Fibroblast of lung (primary cell): ENCODE results near the gene THSD7A. TPM values are rescaled to one million over a fixed set of nuclear protein-coding genes. Genes with fewer than 3 reads are reported as not detected.
A peak's percentile ranks its signal among the peaks of the same experiment; 100 is the strongest.

Experiments used
- DNase-seq, 2 donors: peaks; one replicate each; pipeline versions ENCODE4 v3.0.0 to v3.0.0-alpha.2; 2010; ENCODE audit warnings: low read depth in 2 of 2
- H2AFZ ChIP-seq: 2 replicates; pipeline ENCODE4 v1.5.1; 2012; ENCODE audit warnings: low read length, control low read depth, inconsistent platforms
- H3K27ac ChIP-seq: 2 replicates; pipeline ENCODE4 v1.5.1; 2011; ENCODE audit warnings: low read length, control low read depth; ENCODE audit not compliant: insufficient read depth
- H3K27me3 ChIP-seq: 2 replicates; pipeline ENCODE4 v1.5.1; 2011; ENCODE audit warnings: mild to moderate bottlenecking, low read length; ENCODE audit not compliant: control insufficient read depth, insufficient read depth
- H3K36me3 ChIP-seq: 2 replicates; pipeline ENCODE4 v1.5.1; 2011; ENCODE audit warnings: low read length; ENCODE audit not compliant: control insufficient read depth, insufficient read depth
- H3K4me1 ChIP-seq: 2 replicates; pipeline ENCODE4 v1.5.1; 2011; ENCODE audit warnings: low read length; ENCODE audit not compliant: control insufficient read depth, insufficient read depth; ENCODE audit errors: extremely low read depth
- H3K4me2 ChIP-seq: 2 replicates; pipeline ENCODE4 v1.5.1; 2011; ENCODE audit warnings: low read length, control low read depth; ENCODE audit not compliant: insufficient read depth; ENCODE audit errors: extremely low read depth
- H3K4me3 ChIP-seq, 4 experiments: fragments of 200-600 bp in 1 of 4; sonication (generic) in 1 of 4; replicated peaks in 1 of 4; 2 replicates each; pipeline ENCODE4 v1.5.1; 2011 to 2016; ENCODE audit warnings: low read length in 4 of 4, low read depth in 3 of 4, mild to moderate bottlenecking in 3 of 4, control low read depth in 2 of 4, inconsistent platforms in 1 of 4, mixed read lengths in 1 of 4; ENCODE audit not compliant: insufficient read depth in 1 of 4; ENCODE audit errors: control extremely low read depth in 1 of 4
- H3K79me2 ChIP-seq: 2 replicates; pipeline ENCODE4 v1.5.1; 2012; ENCODE audit warnings: mild to moderate bottlenecking, low read length, inconsistent platforms; ENCODE audit not compliant: control insufficient read depth, insufficient read depth
- H3K9ac ChIP-seq: 2 replicates; pipeline ENCODE4 v1.5.1; 2011; ENCODE audit warnings: mild to moderate bottlenecking, low read length, control low read depth; ENCODE audit not compliant: insufficient read depth
- H3K9me3 ChIP-seq: 2 replicates; pipeline ENCODE4 v1.5.1; 2012; ENCODE audit warnings: low read depth, low read length; ENCODE audit not compliant: control insufficient read depth, insufficient read depth
- H4K20me1 ChIP-seq: 2 replicates; pipeline ENCODE4 v1.5.1; 2011; ENCODE audit warnings: low read length; ENCODE audit not compliant: control insufficient read depth, insufficient read depth; ENCODE audit errors: extremely low read depth
- CTCF ChIP-seq, 2 donors: IDR thresholded peaks in 1 of 2; conservative IDR thresholded peaks in 1 of 2; 1 replicate in 1 of 2; 2 replicates in 1 of 2; pipeline ENCODE4 v1.5.1; 2011 to 2012; ENCODE audit warnings: low read length in 2 of 2, control low read depth in 1 of 2, inconsistent platforms in 1 of 2, low read depth in 1 of 2, mild to moderate bottlenecking in 1 of 2
- EZH2 ChIP-seq: IDR thresholded peaks from 2 replicates; pipeline ENCODE4 v1.5.1; 2012; ENCODE audit warnings: low read length, control low read depth, mild to moderate bottlenecking; ENCODE audit errors: missing control alignments
- polyA plus RNA-seq, 2 donors: library from polyadenylated mRNA; depleted of rRNA in 1 of 2; stranded (reverse) in 1 of 2; unstranded in 1 of 2; fragments of >200 nt; gene quantifications; 2 replicates each; pipeline ENCODE4 v1.2.1, GENCODE V29; 2011 to 2012; ENCODE audit warnings: missing spikeins in 1 of 2
- total RNA-seq: library from RNA; depleted of rRNA; stranded (reverse); fragments of >200 nt; gene quantifications from 2 replicates; pipeline ENCODE4 v1.2.1, GENCODE V29; 2014

The THSD7A gene
- total and polyA plus RNA-seq, 2 donors (not counting 1 experiment from before 2014, with no cell fraction given) = 0.02 to 0.83 TPM

GRCh38 chr7:11648101-11648500 lies 183.9 kb downstream of the THSD7A start:
- Histone ChIP-seq H3K4me1 (no peaks in the 10 kb centered on the region), H3K4me3 (no peak overlapping the region), H3K79me2 (no peaks in the 10 kb centered on the region), H3K27me3 (no peaks in the 10 kb centered on the region), H3K27ac (no peak overlapping the region), H3K36me3 (no peaks in the 10 kb centered on the region), H4K20me1 (no peaks in the 10 kb centered on the region), H3K4me2 (no peak overlapping the region), H3K9ac (no peak overlapping the region), H3K9me3 (no peaks in the 10 kb centered on the region), H2AFZ (no peak overlapping the region)
- TF ChIP-seq CTCF (conservative IDR thresholded peaks at IDR 0.05 in 1 of 2, IDR thresholded peaks at IDR 0.05 in 1 of 2; ENCODE audit: low read depth in 1 of 2, low read length in 2 of 2) = no peak
- no peak for TF ChIP-seq EZH2
- DNase-seq = peak in 1 of 2 donors; percentile 31

- H3K27ac ChIP-seq = no peak overlapping the region
- no peaks in the 10 kb centered on the region for H3K9me3 ChIP-seq
- no peaks in the 10 kb centered on the region for H3K36me3 ChIP-seq
- H3K4me3 ChIP-seq = no peak overlapping the region
- H4K20me1 ChIP-seq = no peaks in the 10 kb centered on the region
- no peak overlapping the region for H3K9ac ChIP-seq
- H3K79me2 ChIP-seq = no peaks in the 10 kb centered on the region
- H2AFZ ChIP-seq = no peak overlapping the region
- no peak overlapping the region for H3K4me2 ChIP-seq
- TF ChIP-seq EZH2 = no peak
- no peak for TF ChIP-seq CTCF (conservative IDR thresholded peaks at IDR 0.05 in 1 of 2, IDR thresholded peaks at IDR 0.05 in 1 of 2; ENCODE audit: low read depth in 1 of 2, low read length in 2 of 2)
- H3K27me3 ChIP-seq = no peaks in the 10 kb centered on the region
- no peaks in the 10 kb centered on the region for H3K4me1 ChIP-seq
- DNase-seq = no peak
Measured at GRCh38 chr7:11642841-11643240, 189.2 kb downstream of the THSD7A start.

- Histone ChIP-seq H3K36me3 (no peaks in the 10 kb centered on the region), H3K79me2 (no peaks in the 10 kb centered on the region)
Measured at GRCh38 chr7:11642276-11642675, 189.7 kb downstream of the THSD7A start.

More at GRCh38 chr7:11642276-11642675, 189.7 kb downstream of the THSD7A start:
- H3K9me3 ChIP-seq = no peaks in the 10 kb centered on the region
- no peak for TF ChIP-seq EZH2
- no peak overlapping the region for H3K9ac ChIP-seq
- H3K4me3 ChIP-seq = no peak overlapping the region
- DNase-seq = no peak
- no peaks in the 10 kb centered on the region for H4K20me1 ChIP-seq
- H2AFZ ChIP-seq = no peak overlapping the region
- H3K27ac ChIP-seq = no peak overlapping the region
- H3K4me2 ChIP-seq = no peak overlapping the region
- H3K27me3 ChIP-seq = no peaks in the 10 kb centered on the region
- no peaks in the 10 kb centered on the region for H3K4me1 ChIP-seq
